ENCODE data around the gene CREG1. TPM values are rescaled to one million over a fixed set of nuclear protein-coding genes. Genes with fewer than 3 reads are reported as not detected.

The CREG1 gene
- total RNA-seq, 1 experiment from 2014 or later = 21.7 TPM

DNA sequence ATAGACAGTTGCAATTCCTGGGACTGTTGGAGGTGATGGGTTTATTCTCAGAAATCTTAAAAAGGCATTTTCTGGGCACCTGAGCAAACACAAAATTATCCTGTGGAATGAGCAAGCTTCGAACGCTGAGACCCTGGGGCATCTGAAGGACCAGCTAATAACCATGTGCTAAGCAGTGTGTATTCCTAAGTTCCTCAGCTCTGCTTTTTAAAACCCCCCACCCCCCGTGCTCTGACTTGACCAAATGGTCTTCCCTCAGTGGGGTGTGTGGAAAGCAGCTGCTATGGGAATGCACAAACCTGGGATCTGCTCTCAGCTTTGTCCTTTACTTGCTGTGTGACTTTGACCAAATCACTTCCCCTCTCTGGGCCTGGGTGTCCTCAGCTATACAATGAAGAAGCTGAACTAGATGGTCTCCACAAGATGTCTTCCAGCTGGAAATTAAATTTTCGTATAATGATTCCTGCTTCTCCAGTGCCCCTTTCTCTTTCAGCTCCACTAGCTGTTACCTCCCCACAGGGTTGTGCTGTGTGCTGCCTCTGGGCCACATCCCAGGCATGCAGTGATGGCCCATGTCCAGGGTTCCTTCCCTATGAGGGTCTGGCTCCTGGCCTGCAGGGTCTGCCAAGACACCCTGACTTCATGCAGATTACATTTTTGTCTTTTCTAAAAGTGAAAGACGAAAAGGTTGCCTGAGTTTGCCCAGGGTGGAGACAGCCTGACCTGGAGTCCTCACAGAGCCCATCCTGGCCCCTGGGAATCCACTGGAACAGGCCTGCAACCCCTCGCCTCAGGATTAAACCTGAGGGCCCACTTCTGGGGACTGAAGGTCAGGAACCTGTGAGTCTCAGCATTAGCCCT is 20.4 kb downstream of the CREG1 start:
- Mint-ChIP-seq H3K27me3 (ENCODE audit: low read depth) (no peaks in the 10 kb centered on the region), H3K36me3 (no peaks in the 10 kb centered on the region), H3K9me3 (no peaks in the 10 kb centered on the region), H3K27ac (no peak overlapping the region), H3K4me1 (0 out of 2 replicates have a peak, but pooled peaks cover 2% of the 10 kb centered on the region), H3K4me3 (no peak overlapping the region)
- ATAC-seq (peak; percentile 12; the same call in 1 of the 2 replicates), DNase-seq (ENCODE audit: low spot score) (no peak)
- TF ChIP-seq ZNF671 (CRISPR knock-in tag; IDR thresholded peaks at IDR 0.05) (no peak), TP53 (CRISPR knock-in tag; IDR thresholded peaks at IDR 0.05) (no peak), ZNF121 (CRISPR knock-in tag; IDR thresholded peaks at IDR 0.05) (no peak), HMGXB4 (CRISPR knock-in tag; IDR thresholded peaks at IDR 0.05) (peak; percentile 65; the same call in 1 of the 2 replicates), ZNF138 (CRISPR knock-in tag; conservative IDR thresholded peaks at IDR 0.05) (no peak)
- TF ChIP-seq, protein P1, sequence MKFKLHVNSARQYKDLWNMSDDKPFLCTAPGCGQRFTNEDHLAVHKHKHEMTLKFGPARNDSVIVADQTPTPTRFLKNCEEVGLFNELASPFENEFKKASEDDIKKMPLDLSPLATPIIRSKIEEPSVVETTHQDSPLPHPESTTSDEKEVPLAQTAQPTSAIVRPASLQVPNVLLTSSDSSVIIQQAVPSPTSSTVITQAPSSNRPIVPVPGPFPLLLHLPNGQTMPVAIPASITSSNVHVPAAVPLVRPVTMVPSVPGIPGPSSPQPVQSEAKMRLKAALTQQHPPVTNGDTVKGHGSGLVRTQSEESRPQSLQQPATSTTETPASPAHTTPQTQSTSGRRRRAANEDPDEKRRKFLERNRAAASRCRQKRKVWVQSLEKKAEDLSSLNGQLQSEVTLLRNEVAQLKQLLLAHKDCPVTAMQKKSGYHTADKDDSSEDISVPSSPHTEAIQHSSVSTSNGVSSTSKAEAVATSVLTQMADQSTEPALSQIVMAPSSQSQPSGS (CRISPR knock-in tag; IDR thresholded peaks at IDR 0.05; ENCODE audit: borderline replicate concordance, low read depth) = no peak
- CTCF ChIA-PET = interaction anchor here (0.5 to 3.2 kb wide), 43 partner anchors 7 to 623 kb away, joined by 3 to 33 read pairs (median 4); partner anchors contain the start of genes CD247 and CREG1
- POLR2A ChIA-PET = interaction anchor here (0.6 kb wide), 1 partner anchor 707 kb away, joined by 3 read pairs; no protein-coding TSS in a partner anchor

- peak overlapping the region; percentile 6; the same call in 1 of the 2 replicates for H3K27ac Mint-ChIP-seq
- H3K4me3 Mint-ChIP-seq = no peak overlapping the region
- no peaks in the 10 kb centered on the region for H3K9me3 Mint-ChIP-seq
These were observed 21.2 kb downstream of the CREG1 start for GRCh38 chr1:167532375-167532774.

More at GRCh38 chr1:167532375-167532774, 21.2 kb downstream of the CREG1 start:
- ChIA-PET POLR2A (no interaction called here), CTCF (interaction anchor here (0.8 to 3.2 kb wide), 6 partner anchors 8 to 306 kb away, joined by 4 to 33 read pairs (median 10); no protein-coding TSS in a partner anchor)
- Mint-ChIP-seq H3K36me3 (no peaks in the 10 kb centered on the region), H3K4me1 (0 out of 2 replicates have a peak, but pooled peaks cover 2% of the 10 kb centered on the region), H3K27me3 (ENCODE audit: low read depth) (peaks cover 2% of the 10 kb centered on the region; the same call in 1 of the 2 replicates)
- peak; percentile 46; the same call in 1 of the 2 replicates for TF ChIP-seq GABPB1 (CRISPR knock-in tag; IDR thresholded peaks at IDR 0.05)
- TF ChIP-seq AFF4 (CRISPR knock-in tag; IDR thresholded peaks at IDR 0.05; ENCODE audit: borderline replicate concordance) = no peak
- ATAC-seq (no peak), DNase-seq (ENCODE audit: low spot score) (no peak)
